HEK293T (cell line): ENCODE results near the gene TMEM184C.

Source experiments
- FOXM1 ChIP-seq: fragments of 450-650 bp; IDR thresholded peaks from 2 replicates; pipeline ENCODE4 v1.6.1; 2017; ENCODE audit warnings: mild to moderate bottlenecking, borderline replicate concordance
- NFRKB ChIP-seq: fragments of 450-650 bp; IDR thresholded peaks from 2 replicates; pipeline ENCODE4 v1.6.1; 2016; ENCODE audit warnings: mild to moderate bottlenecking, moderate library complexity
- SP1 ChIP-seq: fragments of 450-650 bp; IDR thresholded peaks from 2 replicates; pipeline ENCODE4 v1.6.1; 2017
- SUZ12 ChIP-seq: fragments of 450-650 bp; IDR thresholded peaks from 2 replicates; pipeline ENCODE4 v1.6.1; 2016; ENCODE audit warnings: mild to moderate bottlenecking

DNA sequence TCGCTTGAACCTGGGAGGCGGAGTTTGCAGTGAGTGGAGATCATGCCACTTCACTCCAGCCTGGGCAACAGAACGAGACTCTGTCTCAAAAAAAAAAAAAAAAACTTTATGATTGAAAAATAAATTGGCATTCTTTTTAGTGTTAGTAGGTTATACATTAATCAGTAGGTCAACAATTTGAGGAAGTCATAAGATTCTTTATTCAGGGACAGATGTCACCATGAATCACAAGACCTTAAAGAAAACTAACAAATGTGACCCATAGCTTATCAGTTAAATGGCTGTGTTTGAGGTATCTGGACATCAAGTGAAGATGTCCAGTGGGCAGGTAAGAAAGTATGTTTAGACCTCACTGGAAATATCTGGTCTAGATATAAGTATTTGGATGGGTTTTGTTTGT lies 76.0 kb downstream of the TMEM184C start:
- TF ChIP-seq SP1 (no peak), NFRKB (no peak), SUZ12 (no peak), FOXM1 (no peak)
